NCI-H2081 treated with DMSO at 0.1 percent for 48 hours (cell line): Measurements from ENCODE around the gene CPM.
A peak's percentile ranks its signal among the peaks of the same experiment; 100 is the strongest.
"Not testable (repeated sequence)": the region's sequence is repeated elsewhere in the genome, so short reads cannot be mapped to it uniquely, and the experiment has no call there.

Source experiments
- DNase-seq: peaks from one replicate; lab custom pipeline; 2025; lab: John Stamatoyannopoulos, UW

CPM gene

DNA sequence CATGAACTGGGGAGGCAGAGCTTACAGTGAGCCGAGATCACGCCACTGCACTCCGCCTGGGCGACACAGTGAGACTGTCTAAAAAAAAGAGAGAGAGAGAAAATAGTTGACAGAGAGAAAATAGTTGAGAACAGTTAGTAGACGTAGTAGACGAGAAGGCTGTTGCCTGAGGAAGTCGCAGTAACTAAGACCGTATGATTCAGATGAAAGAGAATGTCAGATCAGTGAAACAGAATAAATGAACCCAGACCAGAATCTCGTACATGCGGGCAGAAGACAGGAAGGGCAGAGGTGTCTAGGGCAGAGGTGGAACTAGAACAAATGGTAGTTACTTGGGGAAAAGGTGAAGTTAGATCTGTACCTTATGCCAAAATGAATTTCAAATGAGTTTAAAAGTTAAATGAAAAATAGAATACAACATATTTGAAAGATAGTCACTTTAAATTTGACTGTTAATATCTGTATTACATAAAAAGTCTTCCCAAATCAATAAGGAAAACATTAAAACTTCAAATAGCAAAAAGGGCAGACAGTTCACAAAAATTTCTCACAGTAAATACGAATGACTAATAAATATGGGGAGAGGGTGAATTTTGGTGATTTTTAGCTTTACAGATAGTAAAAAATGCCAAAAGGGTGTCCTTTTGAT lies 107.3 kb downstream of the CPM start:
- DNase-seq, result no peak

DNA sequence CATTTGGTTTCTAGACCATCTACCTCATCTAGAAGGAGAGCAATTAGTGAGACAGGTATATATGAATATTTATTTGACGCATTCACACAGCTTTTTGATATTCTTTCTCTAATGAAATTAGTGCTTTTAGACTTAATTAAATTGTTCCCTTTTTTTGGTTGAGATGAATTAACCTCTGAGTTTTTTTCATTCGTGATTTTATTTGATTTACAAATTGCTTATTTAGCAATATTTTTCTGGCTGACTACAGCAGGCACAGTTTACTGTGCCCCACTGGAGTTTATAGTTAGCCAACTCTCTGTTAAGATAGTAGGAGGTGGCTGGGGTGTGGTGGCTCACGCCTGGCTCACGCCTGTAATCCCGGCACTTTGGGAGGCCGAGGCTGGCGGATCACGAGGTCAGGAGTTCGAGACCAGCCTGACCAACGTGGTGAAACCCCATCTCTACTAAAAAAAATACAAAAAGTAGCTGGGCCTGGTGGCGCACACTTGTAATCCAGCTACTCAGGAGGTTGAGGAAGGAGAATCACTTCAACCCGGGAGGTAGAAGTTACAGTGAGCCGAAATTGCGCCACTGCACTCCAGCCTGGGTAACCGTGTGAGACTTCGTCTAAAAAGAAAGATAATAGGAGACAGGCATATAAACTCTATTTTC lies 108.2 kb downstream of the CPM start:
- DNase-seq, result no peak

- DNase-seq, result no peak
Observed at GRCh38 chr12:68824131-68824530, 108.8 kb downstream of the CPM start.

DNA sequence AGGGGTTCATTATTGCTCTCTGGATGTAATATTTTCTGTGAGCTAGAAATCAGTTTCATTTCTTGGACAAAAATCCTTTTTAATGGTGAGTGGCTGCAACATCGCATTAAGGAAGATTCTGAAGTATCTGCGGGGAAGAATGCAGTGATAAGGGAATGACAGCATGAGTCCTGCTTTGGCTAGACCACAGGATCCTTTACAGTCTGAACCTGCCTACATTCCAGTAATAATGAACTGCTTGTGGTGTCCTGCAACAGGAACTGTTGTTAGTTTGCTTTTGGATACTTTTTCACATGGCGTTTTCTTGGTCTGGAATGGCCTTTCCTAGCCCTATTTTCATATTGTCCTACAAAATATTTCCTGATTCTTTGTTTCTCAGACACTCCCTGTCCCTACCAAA lies 109.3 kb downstream of the CPM start:
- DNase-seq, result no peak

DNA sequence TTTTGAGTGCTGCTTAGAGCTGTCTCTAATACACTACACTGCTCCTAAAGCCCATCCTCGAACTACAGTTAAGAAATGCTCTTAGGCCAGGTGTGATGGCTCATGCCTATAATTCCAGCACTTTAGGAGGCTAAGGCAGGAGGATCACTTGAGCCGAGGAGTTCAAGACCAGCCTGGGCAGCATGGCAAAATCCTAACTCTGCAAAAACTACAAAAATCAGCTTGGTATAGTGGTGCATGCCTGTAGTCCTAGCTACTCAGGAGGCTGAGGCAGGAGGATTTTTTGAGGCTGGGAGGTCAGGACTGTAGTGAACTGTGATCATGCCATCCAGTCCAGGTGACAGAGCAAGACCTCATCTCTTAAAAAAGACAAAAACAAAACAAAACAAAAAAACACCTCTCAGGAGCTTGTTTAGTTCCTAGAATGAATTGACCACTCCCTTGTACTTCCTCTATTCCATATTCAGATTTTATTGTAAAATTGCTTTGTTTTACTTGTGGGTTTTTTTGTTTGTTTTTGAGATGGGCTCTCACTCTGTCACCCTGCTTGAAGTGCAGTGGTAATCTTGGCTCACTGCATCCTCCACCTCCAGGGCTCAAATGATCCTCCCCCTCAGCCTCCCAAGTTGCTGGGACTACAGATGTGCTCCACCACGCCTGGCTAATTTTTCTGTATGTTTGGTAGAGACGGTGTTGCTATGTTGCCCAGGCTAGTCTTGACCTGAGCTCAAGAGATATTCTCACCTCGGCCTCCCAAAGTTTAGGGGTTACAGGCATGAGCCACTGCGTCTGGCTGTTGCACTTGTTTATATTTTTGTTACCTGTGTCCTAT lies 111.4 kb downstream of the CPM start:
- no peak for DNase-seq

DNA sequence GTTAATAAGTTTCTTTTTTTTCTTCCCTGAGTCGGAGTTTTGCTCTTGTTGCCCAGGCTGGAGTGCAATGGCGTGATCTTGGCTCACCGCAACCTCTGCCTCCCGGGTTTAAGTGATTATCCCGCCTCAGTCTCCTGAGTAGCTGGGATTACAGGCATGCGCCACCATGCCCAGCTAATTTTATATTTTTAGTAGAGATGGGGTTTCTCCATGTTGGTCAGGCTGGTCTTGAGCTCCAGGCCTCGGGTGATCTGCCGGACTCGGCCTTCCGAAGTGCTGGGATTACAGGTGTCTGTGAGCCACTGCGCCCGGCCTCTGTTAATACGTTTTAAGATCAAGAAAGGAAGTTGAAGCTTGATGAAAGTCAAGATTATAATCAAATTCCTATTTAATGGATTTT lies 113.5 kb downstream of the CPM start:
- not testable (repeated sequence) for DNase-seq

DNA sequence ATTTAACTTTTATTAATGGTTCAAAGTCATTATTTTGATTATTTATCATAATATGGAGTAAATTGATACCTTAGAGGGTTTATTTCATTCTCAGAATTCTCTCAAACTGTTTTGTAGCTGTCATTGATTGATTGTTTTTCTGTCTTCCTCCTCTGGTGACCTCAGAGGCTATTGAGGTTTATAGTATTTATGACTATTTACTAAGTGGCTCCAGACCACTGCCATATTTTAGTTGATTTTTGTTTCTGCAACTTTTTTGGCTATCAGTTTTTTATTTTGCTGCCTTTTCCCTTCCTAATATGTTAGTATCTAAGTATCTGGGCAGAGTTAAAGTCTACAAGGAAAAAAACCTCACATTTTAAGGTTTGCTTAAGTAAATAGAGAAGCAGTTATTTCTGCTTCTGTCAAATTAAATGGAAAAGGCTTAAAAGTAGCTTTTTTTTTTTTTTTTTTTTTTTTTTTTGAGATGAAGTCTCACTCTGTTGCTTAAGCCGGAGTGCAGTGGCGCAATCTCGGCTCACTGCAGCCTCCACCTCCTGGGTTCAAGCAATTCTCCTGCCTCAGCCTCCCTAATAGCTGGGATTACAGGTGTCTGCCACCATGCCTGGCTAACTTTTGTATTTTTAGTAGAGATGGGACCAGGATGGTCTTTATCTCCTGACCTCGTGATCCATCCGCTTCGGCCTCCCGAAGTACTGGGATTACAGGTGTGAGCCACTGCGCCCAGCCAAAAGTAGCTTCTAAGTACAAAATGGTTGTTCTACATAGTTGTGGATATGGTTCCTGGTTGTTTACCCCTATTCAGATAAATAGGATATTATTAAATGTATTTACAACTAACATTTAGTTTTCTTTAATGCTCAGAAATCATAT lies 116.8 kb downstream of the CPM start:
- no peak for DNase-seq

DNA sequence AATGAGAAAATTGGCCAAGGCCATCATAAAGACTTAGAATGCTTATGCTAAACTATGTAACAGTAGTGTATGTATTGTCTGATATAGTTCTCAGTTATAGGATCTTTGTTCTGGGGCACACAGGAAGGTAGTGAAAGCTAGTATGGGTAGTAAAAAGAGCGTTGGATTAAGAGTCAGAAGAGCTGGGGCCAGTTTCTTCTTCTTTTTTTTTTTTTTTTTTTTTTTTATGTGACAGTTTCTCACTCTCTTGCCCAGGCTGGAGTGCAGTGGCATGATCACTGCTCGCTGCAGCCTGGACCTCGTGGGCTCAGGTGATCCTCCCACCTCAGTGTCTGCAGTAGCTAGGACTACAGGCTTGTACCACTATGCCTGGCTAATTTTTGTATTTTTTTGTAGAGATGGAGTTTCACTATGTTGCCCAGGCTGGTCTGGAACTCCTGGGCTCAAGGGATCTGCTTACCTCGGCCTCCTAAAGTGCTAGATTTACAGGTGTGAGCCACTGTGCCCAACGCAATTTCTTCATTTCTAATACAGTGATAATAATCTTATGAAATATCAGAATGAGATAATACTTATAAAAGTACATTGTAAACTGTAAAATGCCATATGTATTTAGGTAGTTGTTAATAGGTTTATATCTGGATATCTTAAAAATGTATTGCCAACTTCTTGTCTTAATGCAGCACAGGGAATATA lies 117.6 kb downstream of the CPM start:
- no peak for DNase-seq

DNA sequence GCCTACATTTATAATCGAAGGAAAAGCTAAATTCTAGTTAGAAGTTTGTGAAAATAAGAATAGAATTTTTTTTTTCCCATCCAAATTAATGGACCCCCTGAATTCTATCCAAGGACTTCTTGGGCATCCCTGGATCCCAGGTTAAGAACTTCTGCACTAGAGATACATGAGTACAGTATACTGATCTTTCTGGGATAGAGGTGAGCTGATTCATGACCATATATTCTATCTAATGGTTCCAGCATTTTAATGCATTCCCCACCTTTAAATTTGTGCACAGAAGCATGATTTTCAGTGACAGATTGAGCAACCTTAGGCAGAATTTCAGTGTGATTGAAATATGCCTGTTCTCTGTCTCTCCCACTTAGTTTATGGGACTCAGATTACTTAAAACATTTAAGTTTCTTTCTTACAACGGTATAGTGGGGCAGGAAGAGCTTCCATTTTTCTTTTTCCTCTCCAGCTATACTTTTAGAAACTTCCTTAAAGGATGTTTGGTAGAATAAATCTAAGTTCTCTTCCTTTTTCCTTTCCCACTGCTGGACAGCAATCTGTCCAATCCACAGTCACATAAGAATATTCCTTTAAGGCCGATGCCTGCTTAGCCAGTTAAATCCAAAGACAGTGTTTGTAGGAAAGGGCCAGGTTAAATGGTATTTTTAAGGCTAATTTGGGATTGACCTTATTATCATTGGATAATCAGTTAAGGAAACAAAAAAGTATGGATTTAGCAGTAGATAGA lies 118.3 kb downstream of the CPM start:
- no peak for DNase-seq

- no peak for DNase-seq
Observed at GRCh38 chr12:68813242-68813593, 119.8 kb downstream of the CPM start.

- no peak for DNase-seq
Observed at GRCh38 chr12:68812553-68813241, 120.3 kb downstream of the CPM start.

GRCh38 chr12:68811573-68811972 lies 121.4 kb downstream of the CPM start:
- DNase-seq, result not testable (repeated sequence)

DNA sequence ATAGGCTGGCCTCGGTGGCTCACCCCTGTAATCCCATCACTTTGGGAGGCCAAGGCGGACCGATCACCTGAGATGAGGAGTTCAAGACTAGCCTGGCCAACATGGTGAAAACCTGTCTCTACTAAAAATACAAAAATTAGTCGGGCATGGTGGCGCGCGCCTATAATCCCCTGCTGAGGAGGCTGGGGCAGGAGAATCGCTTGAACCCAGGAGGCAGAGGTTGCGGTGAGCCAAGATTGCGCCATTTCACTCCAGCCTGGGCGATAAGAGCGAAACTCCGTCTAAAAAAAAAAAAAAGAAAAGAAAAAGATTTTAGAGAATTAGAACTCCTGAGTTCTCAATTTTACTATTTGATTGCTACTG lies 123.0 kb downstream of the CPM start:
- DNase-seq, result not testable (repeated sequence)

DNA sequence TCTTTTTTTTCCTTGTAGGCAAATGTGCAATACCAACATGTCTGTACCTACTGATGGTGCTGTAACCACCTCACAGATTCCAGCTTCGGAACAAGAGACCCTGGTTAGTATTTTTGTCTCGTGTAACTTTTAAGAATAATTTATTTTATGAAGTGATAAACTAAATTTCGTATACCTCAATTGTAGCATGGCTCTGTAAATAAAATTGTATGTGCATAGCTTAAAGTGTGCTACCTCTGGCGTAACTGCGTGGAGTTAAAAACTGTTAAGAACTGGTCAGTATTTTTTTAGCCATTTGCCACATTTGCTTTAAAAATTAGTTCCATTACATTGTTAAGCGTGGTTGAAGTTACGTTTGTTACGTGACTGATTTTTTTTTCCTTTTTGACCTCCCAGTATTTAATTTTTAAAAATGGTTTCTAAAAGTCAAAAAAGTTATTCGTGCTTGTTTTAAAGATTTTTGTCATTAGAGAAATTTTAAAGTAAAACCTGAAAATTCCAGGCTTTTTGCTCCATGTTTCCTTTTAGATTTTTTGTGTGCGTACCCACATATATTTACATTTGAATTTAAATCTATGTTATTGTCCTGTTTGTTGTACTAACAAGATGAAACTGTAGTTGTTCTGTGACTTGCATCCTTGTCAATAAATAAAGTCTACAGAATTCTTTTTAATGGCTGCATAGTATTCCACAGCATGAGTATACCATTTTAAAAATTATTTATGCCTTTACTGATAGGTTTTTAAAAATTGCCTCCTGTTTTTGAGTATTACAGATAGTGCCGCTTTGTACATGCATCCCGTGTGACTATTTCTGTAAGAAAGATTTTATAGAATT lies 123.6 kb downstream of the CPM start:
- no peak for DNase-seq

DNA sequence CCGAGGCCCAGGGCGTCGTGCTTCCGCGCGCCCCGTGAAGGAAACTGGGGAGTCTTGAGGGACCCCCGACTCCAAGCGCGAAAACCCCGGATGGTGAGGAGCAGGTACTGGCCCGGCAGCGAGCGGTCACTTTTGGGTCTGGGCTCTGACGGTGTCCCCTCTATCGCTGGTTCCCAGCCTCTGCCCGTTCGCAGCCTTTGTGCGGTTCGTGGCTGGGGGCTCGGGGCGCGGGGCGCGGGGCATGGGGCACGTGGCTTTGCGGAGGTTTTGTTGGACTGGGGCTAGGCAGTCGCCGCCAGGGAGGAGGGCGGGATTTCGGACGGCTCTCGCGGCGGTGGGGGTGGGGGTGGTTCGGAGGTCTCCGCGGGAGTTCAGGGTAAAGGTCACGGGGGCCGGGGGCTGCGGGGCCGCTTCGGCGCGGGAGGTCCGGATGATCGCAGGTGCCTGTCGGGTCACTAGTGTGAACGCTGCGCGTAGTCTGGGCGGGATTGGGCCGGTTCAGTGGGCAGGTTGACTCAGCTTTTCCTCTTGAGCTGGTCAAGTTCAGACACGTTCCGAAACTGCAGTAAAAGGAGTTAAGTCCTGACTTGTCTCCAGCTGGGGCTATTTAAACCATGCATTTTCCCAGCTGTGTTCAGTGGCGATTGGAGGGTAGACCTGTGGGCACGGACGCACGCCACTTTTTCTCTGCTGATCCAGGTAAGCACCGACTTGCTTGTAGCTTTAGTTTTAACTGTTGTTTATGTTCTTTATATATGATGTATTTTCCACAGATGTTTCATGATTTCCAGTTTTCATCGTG lies 124.4 kb downstream of the CPM start:
- peak; percentile 65 for DNase-seq

- peak; percentile 78 for DNase-seq
Observed at GRCh38 chr12:68807576-68808387, 125.2 kb downstream of the CPM start, which contains the start of gene MDM2. TSS of gene MDM2 (plus strand) at chr12:68808177. CDS start at chr12:68808478, 301 bp downstream.

GRCh38 chr12:68807274-68807575 lies 125.7 kb downstream of the CPM start:
- DNase-seq, result not testable (repeated sequence)
